B cell (primary cell): ENCODE data around the gene TOMM6. TPM values are rescaled to one million over a fixed set of nuclear protein-coding genes. Genes with fewer than 3 reads are reported as not detected.

Experiments used
- ATAC-seq: fragments of 200-7000 bp; cut with Tn5 transposase; one replicate; pipeline ENCODE4 v1.10.0; 2021; ENCODE audit warnings: low read depth, mild to moderate bottlenecking, moderate number of reproducible peaks, moderate library complexity
- CTCF ChIA-PET: fragments of 350-600 bp; sonication (Branson Sonifier 250); formaldehyde crosslinking; loops from one replicate; lab custom pipeline; 2021; ENCODE audit warnings: antibody characterized with exemption, inconsistent platforms; lab: Charles Lee
- POLR2A ChIA-PET: fragments of 350-600 bp; sonication (Branson Sonifier 250); formaldehyde crosslinking; loops from one replicate; lab custom pipeline; 2021; ENCODE audit warnings: antibody characterized with exemption; lab: Charles Lee
- DNase-seq: peaks from one replicate; pipeline ENCODE4 v3.0.0; 2013
- H2AFZ ChIP-seq: 2 replicates; pipeline ENCODE4 v1.6.1; 2012; ENCODE audit warnings: mild to moderate bottlenecking, low read depth, low read length; ENCODE audit not compliant: insufficient read depth, poor library complexity, severe bottlenecking
- H3K27ac ChIP-seq, 2 donors: 1 replicate in 1 of 2; 2 replicates in 1 of 2; pipeline ENCODE4 v1.5.1; 2012 to 2013; ENCODE audit warnings: low read length in 2 of 2, mild to moderate bottlenecking in 2 of 2, moderate library complexity in 1 of 2
- H3K27me3 ChIP-seq, 4 experiments: fragments of 200-600 bp in 1 of 4; sonication (generic) in 1 of 4; replicated peaks in 1 of 4; 1 replicate in 2 of 4; 2 replicates in 2 of 4; pipeline versions ENCODE4 v1.6.1 to v1.7.0; 2013 to 2016; ENCODE audit warnings: low read length in 3 of 4, mild to moderate bottlenecking in 2 of 4, mixed read lengths in 1 of 4, moderate library complexity in 1 of 4; ENCODE audit not compliant: insufficient read depth in 4 of 4, control insufficient read depth in 3 of 4; ENCODE audit errors: control extremely low read depth in 1 of 4
- H3K36me3 ChIP-seq, 2 experiments: replicated peaks in 1 of 2; 1 replicate in 1 of 2; 2 replicates in 1 of 2; pipeline versions ENCODE4 v1.6.1 to v1.7.1; 2013; ENCODE audit warnings: low read length in 1 of 2; ENCODE audit not compliant: insufficient read depth in 2 of 2, control insufficient read depth in 1 of 2; ENCODE audit errors: control extremely low read depth in 1 of 2, extremely low read depth in 1 of 2
- H3K4me1 ChIP-seq, 2 donors: fragments of 200-600 bp in 1 of 2; sonication (generic) in 1 of 2; 1 replicate in 1 of 2; 2 replicates in 1 of 2; pipeline versions ENCODE4 v1.5.1 to v1.6.1; 2013 to 2017; ENCODE audit warnings: low read length in 2 of 2; ENCODE audit not compliant: control insufficient read depth in 2 of 2, insufficient read depth in 2 of 2
- H3K4me2 ChIP-seq: replicated peaks from 2 replicates; pipeline ENCODE3; 2012; ENCODE audit warnings: mild to moderate bottlenecking, low read depth, low read length; ENCODE audit not compliant: poor library complexity, severe bottlenecking
- H3K4me3 ChIP-seq, 5 experiments: fragments of 200-600 bp in 1 of 5; sonication (generic) in 1 of 5; 1 replicate in 3 of 5; 2 replicates in 2 of 5; pipeline versions ENCODE4 v1.5.1 to v1.7.0; 2011 to 2016; ENCODE audit warnings: low read length in 4 of 5, mild to moderate bottlenecking in 4 of 5, low read depth in 2 of 5, control low read depth in 1 of 5, moderate library complexity in 1 of 5; ENCODE audit not compliant: insufficient read depth in 1 of 5; ENCODE audit errors: control extremely low read depth in 1 of 5, extremely low read depth in 1 of 5
- H3K79me2 ChIP-seq: fragments of 200-600 bp; sonication (generic); one replicate; pipeline ENCODE4 v1.6.0; 2016; ENCODE audit warnings: low read length; ENCODE audit not compliant: control insufficient read depth, insufficient read depth
- H3K9ac ChIP-seq: fragments of 200-600 bp; sonication (generic); 2 replicates; pipeline ENCODE4 v1.6.1; 2017; ENCODE audit warnings: mild to moderate bottlenecking, low read length, moderate library complexity
- H3K9me3 ChIP-seq, 3 donors: one replicate each; pipeline versions ENCODE4 v1.6.1 to v1.7.1; 2013; ENCODE audit warnings: low read length in 2 of 3; ENCODE audit not compliant: control insufficient read depth in 2 of 3, insufficient read depth in 1 of 3; ENCODE audit errors: control extremely low read depth in 1 of 3
- H4K20me1 ChIP-seq: 2 replicates; pipeline ENCODE4 v1.6.0; 2012; ENCODE audit warnings: mild to moderate bottlenecking, low read length; ENCODE audit not compliant: insufficient read depth, control insufficient read depth, poor library complexity, severe bottlenecking
- H3K27ac Mint-ChIP-seq: one replicate; pipeline ENCODE4 v1.8.0; 2021; ENCODE audit warnings: mixed read lengths
- H3K27me3 Mint-ChIP-seq: one replicate; pipeline ENCODE4 v1.8.0; 2021; ENCODE audit warnings: mixed read lengths
- H3K4me1 Mint-ChIP-seq: one replicate; pipeline ENCODE4 v1.8.0; 2021; ENCODE audit warnings: mixed read lengths
- H3K4me3 Mint-ChIP-seq: one replicate; pipeline ENCODE4 v1.8.0; 2021; ENCODE audit warnings: mixed read lengths
- H3K9me3 Mint-ChIP-seq: one replicate; pipeline ENCODE4 v1.8.0; 2022; ENCODE audit warnings: mixed read lengths; ENCODE audit not compliant: insufficient read depth
- EZH2 ChIP-seq: IDR thresholded peaks from 2 replicates; pipeline ENCODE4 v1.6.1; 2012; ENCODE audit warnings: borderline replicate concordance, low read depth, mild to moderate bottlenecking, moderate library complexity, low read length; ENCODE audit not compliant: insufficient read depth, poor library complexity, severe bottlenecking
- whole genome bisulfite sequencing: methylation state at CpG from one replicate; pipeline ENCODE4 v1.1.5; 2013; ENCODE audit warnings: missing lambda C conversion rate; ENCODE audit not compliant: insufficient coverage; 5-methylcytosine and 5-hydroxymethylcytosine counted together
- intact Hi-C: fragments of 100-400 bp; cut with micrococcal nuclease; formaldehyde crosslinking; loops from one replicate; pipeline ENCODE4 v1.10.0; 2022
- polyA plus RNA-seq: library from polyadenylated mRNA; depleted of rRNA; stranded (reverse); fragments of >200 nt; gene quantifications from 2 replicates; pipeline ENCODE4 v1.2.3, GENCODE V29; 2012
- total RNA-seq, 2 donors: library from RNA; stranded (reverse); fragments of 120-200 nt in 1 of 2; gene quantifications; 1 replicate in 1 of 2; 2 replicates in 1 of 2; pipeline versions ENCODE4 v1.2.3 to v1.2.4, GENCODE V29; 2013 to 2022
- TF ChIP-seq, protein P1 (sequence below): fragments of 200-600 bp; IDR thresholded peaks from one replicate; pipeline ENCODE4 v1.8.0; 2022; ENCODE audit warnings: antibody characterized with exemption, mild to moderate bottlenecking

Gene TOMM6
- total and polyA plus RNA-seq, 2 donors (not counting 1 experiment from before 2014, with no cell fraction given), result 117 to 239 TPM

- H3K4me1 ChIP-seq, result no peaks in the 10 kb centered on the region
- Mint-ChIP-seq H3K4me3 (no peak overlapping the region), H3K27me3 (no peaks in the 10 kb centered on the region), H3K4me1 (no peaks in the 10 kb centered on the region), H3K9me3 (no peaks in the 10 kb centered on the region), H3K27ac (no peak overlapping the region)
- no peak for DNase-seq
- no peak overlapping the region for H3K4me3 ChIP-seq
- CTCF ChIA-PET, result interaction anchor here (1.2 kb wide), 1 partner anchor 61 kb away, joined by 4 read pairs; no protein-coding TSS in a partner anchor
- no peak for ATAC-seq
- no peaks in the 10 kb centered on the region for H3K36me3 ChIP-seq
- H2AFZ ChIP-seq, result no peak overlapping the region
- intact Hi-C loops, result no loop called here
- H3K9ac ChIP-seq, result no peak overlapping the region
- H3K79me2 ChIP-seq, result no peaks in the 10 kb centered on the region
- no peak overlapping the region for H3K27ac ChIP-seq
- no peak overlapping the region for H3K4me2 ChIP-seq
- H3K9me3 ChIP-seq, result no peaks in the 10 kb centered on the region
- WGBS, result 92% methylated on average over 10 of the region's 10 CpGs
- H4K20me1 ChIP-seq, result no peaks in the 10 kb centered on the region
- POLR2A ChIA-PET, result no interaction called here
- H3K27me3 ChIP-seq, result no peaks in the 10 kb centered on the region
- TF ChIP-seq, protein P1, sequence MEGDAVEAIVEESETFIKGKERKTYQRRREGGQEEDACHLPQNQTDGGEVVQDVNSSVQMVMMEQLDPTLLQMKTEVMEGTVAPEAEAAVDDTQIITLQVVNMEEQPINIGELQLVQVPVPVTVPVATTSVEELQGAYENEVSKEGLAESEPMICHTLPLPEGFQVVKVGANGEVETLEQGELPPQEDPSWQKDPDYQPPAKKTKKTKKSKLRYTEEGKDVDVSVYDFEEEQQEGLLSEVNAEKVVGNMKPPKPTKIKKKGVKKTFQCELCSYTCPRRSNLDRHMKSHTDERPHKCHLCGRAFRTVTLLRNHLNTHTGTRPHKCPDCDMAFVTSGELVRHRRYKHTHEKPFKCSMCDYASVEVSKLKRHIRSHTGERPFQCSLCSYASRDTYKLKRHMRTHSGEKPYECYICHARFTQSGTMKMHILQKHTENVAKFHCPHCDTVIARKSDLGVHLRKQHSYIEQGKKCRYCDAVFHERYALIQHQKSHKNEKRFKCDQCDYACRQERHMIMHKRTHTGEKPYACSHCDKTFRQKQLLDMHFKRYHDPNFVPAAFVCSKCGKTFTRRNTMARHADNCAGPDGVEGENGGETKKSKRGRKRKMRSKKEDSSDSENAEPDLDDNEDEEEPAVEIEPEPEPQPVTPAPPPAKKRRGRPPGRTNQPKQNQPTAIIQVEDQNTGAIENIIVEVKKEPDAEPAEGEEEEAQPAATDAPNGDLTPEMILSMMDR, result no peak
Measured at GRCh38 chr6:41746107-41746506, 41.4 kb upstream of the TOMM6 start.

GRCh38 chr6:41747256-41748101 is 40.0 kb upstream of the TOMM6 start, which contains the start of gene PGC:
TSS of gene PGC (minus strand) at chr6:41747397. CDS start at chr6:41747334, 63 bp downstream.
- no peaks in the 10 kb centered on the region for H3K79me2 ChIP-seq
- intact Hi-C loops, result no loop called here
- 93% methylated on average over 14 of the region's 15 CpGs for WGBS

More at GRCh38 chr6:41747256-41748101, 40.0 kb upstream of the TOMM6 start, which contains the start of gene PGC:
- no peaks in the 10 kb centered on the region for H3K4me1 ChIP-seq
- TF ChIP-seq, protein P1, result no peak
- no peak for TF ChIP-seq EZH2
- DNase-seq (no peak), ATAC-seq (no peak)
- H3K9ac ChIP-seq, result no peak within 1 kb of the TSS
- no peaks in the 10 kb centered on the region for H3K9me3 ChIP-seq
- no peak within 1 kb of the TSS for H2AFZ ChIP-seq
- ChIA-PET POLR2A (interaction anchor here (0.6 kb wide), 2 partner anchors 16 to 83 kb away, joined by 3 to 4 read pairs; no protein-coding TSS in a partner anchor), CTCF (no interaction called here)
- Mint-ChIP-seq H3K27me3 (no peaks in the 10 kb centered on the region), H3K27ac (no peak within 1 kb of the TSS), H3K9me3 (no peaks in the 10 kb centered on the region), H3K4me1 (no peaks in the 10 kb centered on the region), H3K4me3 (no peak within 1 kb of the TSS)
- no peaks in the 10 kb centered on the region for H4K20me1 ChIP-seq
- H3K36me3 ChIP-seq, result no peaks in the 10 kb centered on the region
- no peaks in the 10 kb centered on the region for H3K27me3 ChIP-seq
- H3K4me3 ChIP-seq, result no peak within 1 kb of the TSS
- H3K27ac ChIP-seq, result no peak within 1 kb of the TSS
- no peak within 1 kb of the TSS for H3K4me2 ChIP-seq
